B cell (primary cell): Measurements from ENCODE around the gene RIPOR2. TPM values are rescaled to one million over a fixed set of nuclear protein-coding genes. Genes with fewer than 3 reads are reported as not detected.

Experiments
- ATAC-seq: fragments of 200-7000 bp; cut with Tn5 transposase; one replicate; pipeline ENCODE4 v1.10.0; 2021; ENCODE audit warnings: low read depth, mild to moderate bottlenecking, moderate number of reproducible peaks, moderate library complexity
- CTCF ChIA-PET: fragments of 350-600 bp; sonication (Branson Sonifier 250); formaldehyde crosslinking; loops from one replicate; lab custom pipeline; 2021; ENCODE audit warnings: antibody characterized with exemption, inconsistent platforms; lab: Charles Lee
- POLR2A ChIA-PET: fragments of 350-600 bp; sonication (Branson Sonifier 250); formaldehyde crosslinking; loops from one replicate; lab custom pipeline; 2021; ENCODE audit warnings: antibody characterized with exemption; lab: Charles Lee
- DNase-seq: peaks from one replicate; pipeline ENCODE4 v3.0.0; 2013
- H2AFZ ChIP-seq: 2 replicates; pipeline ENCODE4 v1.6.1; 2012; ENCODE audit warnings: mild to moderate bottlenecking, low read depth, low read length; ENCODE audit not compliant: insufficient read depth, poor library complexity, severe bottlenecking
- H3K27ac ChIP-seq, 2 donors: 1 replicate in 1 of 2; 2 replicates in 1 of 2; pipeline ENCODE4 v1.5.1; 2012 to 2013; ENCODE audit warnings: low read length in 2 of 2, mild to moderate bottlenecking in 2 of 2, moderate library complexity in 1 of 2
- H3K27me3 ChIP-seq, 4 experiments: fragments of 200-600 bp in 1 of 4; sonication (generic) in 1 of 4; replicated peaks in 1 of 4; 1 replicate in 2 of 4; 2 replicates in 2 of 4; pipeline versions ENCODE4 v1.6.1 to v1.7.0; 2013 to 2016; ENCODE audit warnings: low read length in 3 of 4, mild to moderate bottlenecking in 2 of 4, mixed read lengths in 1 of 4, moderate library complexity in 1 of 4; ENCODE audit not compliant: insufficient read depth in 4 of 4, control insufficient read depth in 3 of 4; ENCODE audit errors: control extremely low read depth in 1 of 4
- H3K36me3 ChIP-seq, 2 experiments: replicated peaks in 1 of 2; 1 replicate in 1 of 2; 2 replicates in 1 of 2; pipeline versions ENCODE4 v1.6.1 to v1.7.1; 2013; ENCODE audit warnings: low read length in 1 of 2; ENCODE audit not compliant: insufficient read depth in 2 of 2, control insufficient read depth in 1 of 2; ENCODE audit errors: control extremely low read depth in 1 of 2, extremely low read depth in 1 of 2
- H3K4me1 ChIP-seq, 2 donors: fragments of 200-600 bp in 1 of 2; sonication (generic) in 1 of 2; 1 replicate in 1 of 2; 2 replicates in 1 of 2; pipeline versions ENCODE4 v1.5.1 to v1.6.1; 2013 to 2017; ENCODE audit warnings: low read length in 2 of 2; ENCODE audit not compliant: control insufficient read depth in 2 of 2, insufficient read depth in 2 of 2
- H3K4me2 ChIP-seq: replicated peaks from 2 replicates; pipeline ENCODE3; 2012; ENCODE audit warnings: mild to moderate bottlenecking, low read depth, low read length; ENCODE audit not compliant: poor library complexity, severe bottlenecking
- H3K4me3 ChIP-seq, 5 experiments: fragments of 200-600 bp in 1 of 5; sonication (generic) in 1 of 5; 1 replicate in 3 of 5; 2 replicates in 2 of 5; pipeline versions ENCODE4 v1.5.1 to v1.7.0; 2011 to 2016; ENCODE audit warnings: low read length in 4 of 5, mild to moderate bottlenecking in 4 of 5, low read depth in 2 of 5, control low read depth in 1 of 5, moderate library complexity in 1 of 5; ENCODE audit not compliant: insufficient read depth in 1 of 5; ENCODE audit errors: control extremely low read depth in 1 of 5, extremely low read depth in 1 of 5
- H3K79me2 ChIP-seq: fragments of 200-600 bp; sonication (generic); one replicate; pipeline ENCODE4 v1.6.0; 2016; ENCODE audit warnings: low read length; ENCODE audit not compliant: control insufficient read depth, insufficient read depth
- H3K9ac ChIP-seq: fragments of 200-600 bp; sonication (generic); 2 replicates; pipeline ENCODE4 v1.6.1; 2017; ENCODE audit warnings: mild to moderate bottlenecking, low read length, moderate library complexity
- H3K9me3 ChIP-seq, 3 donors: one replicate each; pipeline versions ENCODE4 v1.6.1 to v1.7.1; 2013; ENCODE audit warnings: low read length in 2 of 3; ENCODE audit not compliant: control insufficient read depth in 2 of 3, insufficient read depth in 1 of 3; ENCODE audit errors: control extremely low read depth in 1 of 3
- H4K20me1 ChIP-seq: 2 replicates; pipeline ENCODE4 v1.6.0; 2012; ENCODE audit warnings: mild to moderate bottlenecking, low read length; ENCODE audit not compliant: insufficient read depth, control insufficient read depth, poor library complexity, severe bottlenecking
- H3K27ac Mint-ChIP-seq: one replicate; pipeline ENCODE4 v1.8.0; 2021; ENCODE audit warnings: mixed read lengths
- H3K27me3 Mint-ChIP-seq: one replicate; pipeline ENCODE4 v1.8.0; 2021; ENCODE audit warnings: mixed read lengths
- H3K4me1 Mint-ChIP-seq: one replicate; pipeline ENCODE4 v1.8.0; 2021; ENCODE audit warnings: mixed read lengths
- H3K4me3 Mint-ChIP-seq: one replicate; pipeline ENCODE4 v1.8.0; 2021; ENCODE audit warnings: mixed read lengths
- H3K9me3 Mint-ChIP-seq: one replicate; pipeline ENCODE4 v1.8.0; 2022; ENCODE audit warnings: mixed read lengths; ENCODE audit not compliant: insufficient read depth
- EZH2 ChIP-seq: IDR thresholded peaks from 2 replicates; pipeline ENCODE4 v1.6.1; 2012; ENCODE audit warnings: borderline replicate concordance, low read depth, mild to moderate bottlenecking, moderate library complexity, low read length; ENCODE audit not compliant: insufficient read depth, poor library complexity, severe bottlenecking
- WGBS: methylation state at CpG from one replicate; pipeline ENCODE4 v1.1.5; 2013; ENCODE audit warnings: missing lambda C conversion rate; ENCODE audit not compliant: insufficient coverage; 5-methylcytosine and 5-hydroxymethylcytosine counted together
- intact Hi-C: fragments of 100-400 bp; cut with micrococcal nuclease; formaldehyde crosslinking; loops from one replicate; pipeline ENCODE4 v1.10.0; 2022
- polyA plus RNA-seq: library from polyadenylated mRNA; depleted of rRNA; stranded (reverse); fragments of >200 nt; gene quantifications from 2 replicates; pipeline ENCODE4 v1.2.3, GENCODE V29; 2012
- total RNA-seq, 2 donors: library from RNA; stranded (reverse); fragments of 120-200 nt in 1 of 2; gene quantifications; 1 replicate in 1 of 2; 2 replicates in 1 of 2; pipeline versions ENCODE4 v1.2.3 to v1.2.4, GENCODE V29; 2013 to 2022
- TF ChIP-seq, protein P1 (sequence below): fragments of 200-600 bp; IDR thresholded peaks from one replicate; pipeline ENCODE4 v1.8.0; 2022; ENCODE audit warnings: antibody characterized with exemption, mild to moderate bottlenecking

Gene RIPOR2
- total and polyA plus RNA-seq, 2 donors (not counting 1 experiment from before 2014, with no cell fraction given) = 300 to 430 TPM

DNA sequence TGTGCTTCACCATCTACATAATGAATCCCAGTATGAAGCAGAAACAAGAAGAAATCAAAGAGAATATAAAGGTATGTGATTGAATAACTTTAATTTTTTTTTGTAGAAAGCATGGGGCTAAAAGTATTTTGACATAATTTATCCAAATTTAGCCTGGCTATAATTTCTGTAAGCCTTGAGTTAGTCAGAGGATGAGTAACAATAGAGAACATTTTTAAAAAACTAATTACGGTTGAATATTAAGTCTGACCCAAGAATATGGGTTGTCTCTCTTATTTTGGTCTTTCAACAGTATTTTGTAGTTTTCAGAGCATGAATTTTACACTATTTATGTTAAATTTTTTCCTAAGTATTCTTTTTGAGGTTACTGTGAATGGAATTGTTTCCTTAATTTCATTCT, 158.5 kb downstream of the RIPOR2 start:
- no peak for DNase-seq
- CTCF ChIA-PET = no interaction called here
- no peak overlapping the region for H2AFZ ChIP-seq
- H3K9ac ChIP-seq = no peak overlapping the region
- Mint-ChIP-seq H3K9me3 (no peaks in the 10 kb centered on the region), H3K4me1 (peaks cover 30% of the 10 kb centered on the region), H3K27ac (no peak overlapping the region), H3K27me3 (no peaks in the 10 kb centered on the region), H3K4me3 (no peak overlapping the region)
- no peaks in the 10 kb centered on the region for H4K20me1 ChIP-seq
- no peak overlapping the region for H3K27ac ChIP-seq
- no peak for ATAC-seq
- TF ChIP-seq, protein P1, sequence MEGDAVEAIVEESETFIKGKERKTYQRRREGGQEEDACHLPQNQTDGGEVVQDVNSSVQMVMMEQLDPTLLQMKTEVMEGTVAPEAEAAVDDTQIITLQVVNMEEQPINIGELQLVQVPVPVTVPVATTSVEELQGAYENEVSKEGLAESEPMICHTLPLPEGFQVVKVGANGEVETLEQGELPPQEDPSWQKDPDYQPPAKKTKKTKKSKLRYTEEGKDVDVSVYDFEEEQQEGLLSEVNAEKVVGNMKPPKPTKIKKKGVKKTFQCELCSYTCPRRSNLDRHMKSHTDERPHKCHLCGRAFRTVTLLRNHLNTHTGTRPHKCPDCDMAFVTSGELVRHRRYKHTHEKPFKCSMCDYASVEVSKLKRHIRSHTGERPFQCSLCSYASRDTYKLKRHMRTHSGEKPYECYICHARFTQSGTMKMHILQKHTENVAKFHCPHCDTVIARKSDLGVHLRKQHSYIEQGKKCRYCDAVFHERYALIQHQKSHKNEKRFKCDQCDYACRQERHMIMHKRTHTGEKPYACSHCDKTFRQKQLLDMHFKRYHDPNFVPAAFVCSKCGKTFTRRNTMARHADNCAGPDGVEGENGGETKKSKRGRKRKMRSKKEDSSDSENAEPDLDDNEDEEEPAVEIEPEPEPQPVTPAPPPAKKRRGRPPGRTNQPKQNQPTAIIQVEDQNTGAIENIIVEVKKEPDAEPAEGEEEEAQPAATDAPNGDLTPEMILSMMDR = no peak
- POLR2A ChIA-PET = interaction anchor here (1.0 kb wide), 1 partner anchor 9 kb away, joined by 4 read pairs; no protein-coding TSS in a partner anchor
- intact Hi-C loops = loop anchor here (5.0 kb wide), 1 partner anchor 255 kb away; no protein-coding TSS in a partner anchor
- no peaks in the 10 kb centered on the region for H3K9me3 ChIP-seq
- no peak overlapping the region for H3K4me2 ChIP-seq
- H3K27me3 ChIP-seq = no peaks in the 10 kb centered on the region
- H3K4me3 ChIP-seq = no peak overlapping the region
- WGBS = no CpG with 5 or more reads among the region's 1 CpG
- H3K79me2 ChIP-seq = peaks cover 43% of the 10 kb centered on the region
- H3K36me3 ChIP-seq = peaks cover 0 to 11% of the 10 kb centered on the region in 2 experiments
- H3K4me1 ChIP-seq = peaks cover 14 to 21% of the 10 kb centered on the region in 2 donors

DNA sequence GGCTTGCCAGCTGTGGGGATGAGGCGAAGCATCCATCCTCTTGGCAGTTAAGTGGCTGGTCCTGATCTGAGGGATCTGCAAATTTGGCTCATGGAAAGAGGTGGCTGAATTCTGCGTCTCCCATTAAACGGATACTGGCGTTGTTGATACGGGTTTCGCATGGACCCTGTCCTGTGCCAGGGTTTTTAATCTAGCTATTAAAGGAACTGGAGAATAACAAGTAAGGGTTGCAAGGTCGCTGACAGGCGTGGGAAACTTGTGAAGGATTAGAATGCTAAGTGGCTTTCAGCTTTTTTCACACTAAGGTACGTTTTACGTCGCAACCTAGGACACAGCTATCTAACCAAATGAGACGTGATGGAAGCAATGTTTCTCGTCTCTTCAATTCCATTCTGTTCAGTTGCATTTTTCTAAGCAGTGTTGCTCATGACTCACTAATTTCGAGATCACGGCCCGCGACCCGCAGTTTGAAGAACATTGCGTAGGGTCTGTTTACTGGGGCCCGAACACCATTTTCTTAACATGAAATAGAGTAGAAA, 160.2 kb downstream of the RIPOR2 start:
- Mint-ChIP-seq H3K4me1 (peaks cover 30% of the 10 kb centered on the region), H3K9me3 (no peaks in the 10 kb centered on the region), H3K4me3 (peak overlapping the region; percentile 99), H3K27ac (peak overlapping the region; percentile 97), H3K27me3 (no peaks in the 10 kb centered on the region)
- Histone ChIP-seq H4K20me1 (no peaks in the 10 kb centered on the region), H3K9me3 (no peaks in the 10 kb centered on the region), H2AFZ (peak overlapping the region; percentile 96), H3K4me1 (peaks cover 14 to 21% of the 10 kb centered on the region in 2 donors), H3K9ac (peak overlapping the region; percentile 92), H3K4me3 (peak overlapping the region; percentile 93 to 100 (median 95)), H3K36me3 (no peaks in the 10 kb centered on the region), H3K27ac (peak overlapping the region; percentile 39 to 85), H3K79me2 (peaks cover 43% of the 10 kb centered on the region), H3K4me2 (peak overlapping the region; percentile 81), H3K27me3 (no peaks in the 10 kb centered on the region)
- no peak for TF ChIP-seq EZH2
- TF ChIP-seq, protein P1 = no peak
- CTCF ChIA-PET = interaction anchor here (0.6 to 1.3 kb wide), 5 partner anchors 10 to 295 kb away, joined by 3 to 5 read pairs (median 3); no protein-coding TSS in a partner anchor
- WGBS = 12% methylated on average over 11 of the region's 20 CpGs
- POLR2A ChIA-PET = interaction anchor here (0.6 to 1.0 kb wide), 2 partner anchors 46 to 54 kb away, joined by 5 to 6 read pairs; no protein-coding TSS in a partner anchor
- ATAC-seq = no peak
- DNase-seq = no peak
- intact Hi-C loops = loop anchor here (1.0 to 5.0 kb wide), 2 partner anchors 253 to 280 kb away; no protein-coding TSS in a partner anchor
